Endothelial cell of umbilical vein (primary cell): ENCODE measurements around the gene HNRNPU. TPM values are rescaled to one million over a fixed set of nuclear protein-coding genes. Genes with fewer than 3 reads are reported as not detected.

ENCODE experiments used
- BruUV-seq: library from RNA; stranded (reverse); fragments of 400-500 nt; replicated peaks from 2 replicates; lab custom pipeline; 2021; lab: Mats Ljungman, UMichigan
- CTCF ChIA-PET: fragments of 300-600, 350-600 bp; sonication (Branson Sonifier 250); formaldehyde crosslinking; loops from one replicate; lab custom pipeline; 2021; ENCODE audit warnings: antibody characterized with exemption, inconsistent platforms; lab: Charles Lee
- POLR2A ChIA-PET: fragments of 300-600, 350-600 bp; sonication (Branson Sonifier 250); formaldehyde crosslinking; loops from one replicate; lab custom pipeline; 2021; ENCODE audit warnings: antibody characterized with exemption, inconsistent platforms; lab: Charles Lee
- DNase-seq: peaks from one replicate; pipeline ENCODE4 v3.0.0-alpha.2; 2011; ENCODE audit warnings: low read depth, low spot score
- FAIRE-seq: peaks from 2 replicates; lab custom pipeline; 2011; peaks lifted over from hg19 to GRCh38; lab: Jason Lieb, UNC
- H2AFZ ChIP-seq: 2 replicates; pipeline ENCODE4 v1.6.0; 2012; ENCODE audit warnings: low read depth, low read length, control low read depth, inconsistent platforms
- H3K27ac ChIP-seq: 2 replicates; pipeline ENCODE4 v1.5.1; 2011; ENCODE audit warnings: low read depth, mild to moderate bottlenecking, control low read depth, low read length, moderate library complexity; ENCODE audit not compliant: insufficient read depth
- H3K27me3 ChIP-seq, 2 experiments: 2 replicates each; pipeline versions ENCODE4 v1.6.0 to v1.6.1; 2011; ENCODE audit warnings: low read length in 2 of 2, mixed read lengths in 1 of 2; ENCODE audit not compliant: control insufficient read depth in 2 of 2, insufficient read depth in 2 of 2
- H3K36me3 ChIP-seq, 2 experiments: 2 replicates in 1 of 2; 3 replicates in 1 of 2; pipeline ENCODE4 v1.5.1; 2011; ENCODE audit warnings: low read length in 2 of 2, mild to moderate bottlenecking in 1 of 2, moderate library complexity in 1 of 2; ENCODE audit not compliant: control insufficient read depth in 2 of 2, insufficient read depth in 2 of 2; ENCODE audit errors: extremely low read depth in 1 of 2
- H3K4me1 ChIP-seq: 3 replicates; pipeline ENCODE4 v1.5.1; 2011; ENCODE audit warnings: mild to moderate bottlenecking, low read length; ENCODE audit not compliant: control insufficient read depth, insufficient read depth; ENCODE audit errors: extremely low read depth
- H3K4me2 ChIP-seq: 2 replicates; pipeline ENCODE4 v1.6.1; 2011; ENCODE audit warnings: low read length, control low read depth, mixed read lengths; ENCODE audit not compliant: insufficient read depth
- H3K4me3 ChIP-seq, 3 experiments: fragments of 200-600 bp in 1 of 3; sonication (generic), shearing (Covaris generic) in 1 of 3; replicated peaks in 1 of 3; 2 replicates each; pipeline ENCODE4 v1.5.1; 2011 to 2016; ENCODE audit warnings: control low read depth in 3 of 3, low read length in 3 of 3, mild to moderate bottlenecking in 2 of 3, inconsistent platforms in 1 of 3, low read depth in 1 of 3, moderate library complexity in 1 of 3; ENCODE audit not compliant: insufficient read depth in 1 of 3
- H3K79me2 ChIP-seq: 2 replicates; pipeline ENCODE4 v1.6.0; 2012; ENCODE audit warnings: low read length, inconsistent platforms; ENCODE audit not compliant: control insufficient read depth, insufficient read depth
- H3K9ac ChIP-seq: replicated peaks from 2 replicates; pipeline ENCODE3; 2011; ENCODE audit warnings: low read length, control low read depth; ENCODE audit not compliant: insufficient read depth; ENCODE audit errors: extremely low read depth
- H3K9me1 ChIP-seq: replicated peaks from 3 replicates; pipeline ENCODE4 v1.6.0; 2011; ENCODE audit warnings: mild to moderate bottlenecking, low read length; ENCODE audit not compliant: control insufficient read depth, insufficient read depth; ENCODE audit errors: extremely low read depth
- H3K9me3 ChIP-seq: replicated peaks from 2 replicates; pipeline ENCODE4 v1.5.1; 2012; ENCODE audit warnings: low read length, inconsistent platforms; ENCODE audit not compliant: control insufficient read depth, insufficient read depth
- H4K20me1 ChIP-seq: replicated peaks from 2 replicates; pipeline ENCODE3; 2011; ENCODE audit warnings: mild to moderate bottlenecking, low read length; ENCODE audit not compliant: control insufficient read depth, insufficient read depth; ENCODE audit errors: extremely low read depth
- CTCF ChIP-seq, 2 donors: IDR thresholded peaks; 1 replicate in 1 of 2; 2 replicates in 1 of 2; pipeline ENCODE4 v1.5.1; 2011; ENCODE audit warnings: low read length in 2 of 2, mild to moderate bottlenecking in 2 of 2, moderate library complexity in 2 of 2, control low read depth in 1 of 2, inconsistent platforms in 1 of 2, low read depth in 1 of 2; ENCODE audit not compliant: insufficient read depth in 1 of 2; ENCODE audit errors: extremely low read depth in 1 of 2
- EZH2 ChIP-seq: IDR thresholded peaks from 2 replicates; pipeline ENCODE4 v1.6.1; 2012; ENCODE audit warnings: borderline replicate concordance, low read depth, mild to moderate bottlenecking, moderate library complexity, low read length, inconsistent platforms; ENCODE audit not compliant: severe bottlenecking
- FOS ChIP-seq: IDR thresholded peaks from 2 replicates; pipeline ENCODE4 v1.6.1; 2011; ENCODE audit warnings: mild to moderate bottlenecking, low read length, moderate library complexity, borderline replicate concordance; ENCODE audit not compliant: insufficient read depth
- GATA2 ChIP-seq: IDR thresholded peaks from 2 replicates; pipeline ENCODE4 v1.7.0; 2011; ENCODE audit warnings: low read depth, mild to moderate bottlenecking, moderate library complexity, mixed read lengths, low read length; ENCODE audit not compliant: insufficient read length, insufficient read depth
- JUN ChIP-seq: IDR thresholded peaks from 2 replicates; pipeline ENCODE4 v1.6.1; 2011; ENCODE audit warnings: borderline replicate concordance, low read depth; ENCODE audit not compliant: insufficient read length, insufficient read depth
- MAX ChIP-seq: IDR thresholded peaks from 2 replicates; pipeline ENCODE4 v1.6.1; 2011; ENCODE audit not compliant: insufficient read depth, insufficient read length
- MYC ChIP-seq: IDR thresholded peaks from one replicate; pipeline ENCODE4 v1.6.1; 2011; ENCODE audit warnings: mild to moderate bottlenecking, low read depth, low read length
- POLR2A ChIP-seq: IDR thresholded peaks from 2 replicates; pipeline ENCODE4 v1.6.1; 2012; ENCODE audit warnings: low read depth, mild to moderate bottlenecking, control low read depth, low read length
- POLR2AphosphoS5 ChIP-seq: IDR thresholded peaks from 2 replicates; pipeline ENCODE4 v1.6.1; 2012; ENCODE audit warnings: low read depth, mild to moderate bottlenecking, control low read depth, low read length, moderate library complexity; ENCODE audit not compliant: insufficient read depth
- dilution Hi-C: fragments of 300-500 bp; cut with MboI; formaldehyde crosslinking; loops from one replicate; pipeline ENCODE4 v1.15.0; 2019; ENCODE audit warnings: low sequenced_read_pairs; ENCODE audit not compliant: extremely low pct_ligation_motif_present
- intact Hi-C: fragments of 100-400 bp; cut with micrococcal nuclease; formaldehyde crosslinking; loops from one replicate; pipeline ENCODE4 v1.10.0; 2022
- polyA plus RNA-seq, 4 experiments: library from polyadenylated mRNA; depleted of rRNA in 3 of 4; stranded (reverse) in 3 of 4; unstranded in 1 of 4; fragments of >200 nt; gene quantifications; 2 replicates each; pipeline versions ENCODE4 v1.2.1 to v1.2.3, GENCODE V29; 2011 to 2012; ENCODE audit warnings: missing spikeins in 1 of 4
- total RNA-seq: library from RNA; stranded (reverse); gene quantifications from 2 replicates; pipeline ENCODE4 v1.2.3, GENCODE V29; 2021

HNRNPU gene
- total and polyA plus RNA-seq, 2 donors (not counting 3 experiments of a cell fraction or from before 2014, with no cell fraction given), result 68.7 to 417 TPM

GRCh38 chr1:244881552-244882280 is 17.4 kb upstream of the HNRNPU start:
- TF ChIP-seq MYC (no peak), GATA2 (no peak), MAX (no peak), JUN (no peak), EZH2 (no peak), FOS (no peak), POLR2A (no peak), CTCF (IDR thresholded peaks at IDR 0.05; ENCODE audit: extremely low read depth in 1 of 2, insufficient read depth in 1 of 2, low read depth in 1 of 2, low read length in 2 of 2) (no peak), POLR2AphosphoS5 (no peak)

More at GRCh38 chr1:244881552-244882280, 17.4 kb upstream of the HNRNPU start:
- dilution Hi-C loops, result no loop called here
- Histone ChIP-seq H3K79me2 (no peaks in the 10 kb centered on the region), H3K9me1 (no peaks in the 10 kb centered on the region), H3K4me3 (no peak overlapping the region), H3K36me3 (no peaks in the 10 kb centered on the region), H3K9ac (no peak overlapping the region), H3K4me2 (no peak overlapping the region), H4K20me1 (no peaks in the 10 kb centered on the region), H3K27ac (no peak overlapping the region), H2AFZ (no peak overlapping the region), H3K9me3 (no peaks in the 10 kb centered on the region), H3K4me1 (no peaks in the 10 kb centered on the region), H3K27me3 (no peaks in the 10 kb centered on the region)
- no TSS peak for BruUV-seq
- FAIRE-seq, result no peak
- intact Hi-C loops, result no loop called here
- ChIA-PET POLR2A (no interaction called here), CTCF (interaction anchor here (0.8 to 1.2 kb wide), 2 partner anchors 16 to 35 kb away, joined by 3 read pairs; no protein-coding TSS in a partner anchor)
- DNase-seq, result no peak
